ENCODE measurements around the gene SCN9A.
"Not testable (repeated sequence)": the region's sequence is repeated elsewhere in the genome, so short reads cannot be mapped to it uniquely, and the experiment has no call there.

The SCN9A gene

DNA sequence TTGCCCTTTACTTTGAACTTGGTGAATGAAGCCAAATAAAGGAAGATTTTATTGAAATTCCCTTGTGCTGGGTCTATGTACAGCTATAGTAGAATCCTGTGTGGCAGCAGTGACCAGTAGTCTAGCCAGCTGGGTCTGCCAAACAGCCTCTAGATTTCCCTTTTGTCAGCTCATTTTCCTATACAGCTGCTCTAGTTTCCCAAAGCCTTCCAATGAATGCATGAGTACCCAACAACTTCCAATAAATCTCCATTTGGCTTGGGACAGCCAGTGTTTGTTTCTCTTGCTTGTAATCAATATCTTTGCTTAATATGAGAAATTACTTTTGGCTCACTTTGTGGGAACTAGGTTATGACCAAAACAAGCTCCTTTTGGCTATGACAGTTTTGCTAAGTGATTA lies 43.6 kb downstream of the SCN9A start:
- DNase-seq = no peak

DNA sequence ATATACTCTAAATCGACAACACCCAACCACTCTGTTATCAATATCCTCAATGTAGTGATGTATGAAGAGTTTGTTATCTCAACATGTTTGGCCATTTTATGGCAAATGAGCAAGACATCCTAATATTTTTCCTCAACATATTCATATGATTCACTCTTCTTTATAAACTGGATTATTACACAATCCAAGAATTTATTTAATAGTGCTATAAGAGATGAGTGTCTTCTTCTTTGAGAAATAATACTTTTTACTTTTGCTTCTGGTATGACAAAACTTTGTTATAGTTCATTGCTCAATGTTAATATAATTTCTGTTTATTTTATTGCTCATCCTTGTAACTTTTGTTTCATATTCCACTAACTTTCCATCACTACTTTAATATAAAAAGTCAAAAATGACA lies 44.3 kb downstream of the SCN9A start:
- no peak for DNase-seq

DNA sequence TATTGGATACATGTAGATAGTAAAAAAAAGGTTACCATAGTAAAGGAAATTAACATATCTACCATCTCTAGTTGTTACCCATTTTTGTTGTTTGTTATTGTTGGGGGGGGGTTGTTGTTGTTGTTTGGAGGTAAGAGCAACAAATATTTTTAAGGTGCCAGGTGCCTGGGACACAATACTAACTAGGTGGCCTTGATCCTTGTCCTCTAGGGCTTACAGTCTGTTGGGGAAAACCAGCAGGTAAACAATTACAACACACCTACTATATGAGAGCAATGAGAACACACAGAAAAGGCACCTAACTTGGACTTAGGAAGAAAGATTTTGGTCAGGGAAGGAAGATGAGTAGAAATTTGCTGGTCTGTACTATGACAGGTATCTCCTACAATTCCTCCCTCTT lies 46.3 kb downstream of the SCN9A start:
- no peak for DNase-seq

DNA sequence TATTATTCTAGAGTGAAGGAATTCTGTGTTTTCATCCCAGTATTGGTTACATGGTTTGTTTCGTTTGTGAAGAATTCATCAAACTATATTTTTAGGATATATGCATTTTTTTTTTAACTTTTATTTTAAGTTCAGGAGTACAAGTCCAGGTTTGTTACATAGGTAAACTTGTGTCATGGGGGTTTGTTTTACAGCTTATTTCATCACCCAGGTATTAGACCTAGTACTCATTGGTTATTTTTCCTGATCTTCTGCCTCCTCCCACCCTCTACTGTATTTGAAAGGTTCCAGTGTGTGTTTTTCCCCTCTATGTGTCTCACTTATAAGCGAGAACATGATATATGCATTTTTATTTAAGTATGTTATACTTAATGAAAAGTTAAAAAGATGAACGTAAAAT lies 47.6 kb downstream of the SCN9A start:
- no peak for DNase-seq

DNA sequence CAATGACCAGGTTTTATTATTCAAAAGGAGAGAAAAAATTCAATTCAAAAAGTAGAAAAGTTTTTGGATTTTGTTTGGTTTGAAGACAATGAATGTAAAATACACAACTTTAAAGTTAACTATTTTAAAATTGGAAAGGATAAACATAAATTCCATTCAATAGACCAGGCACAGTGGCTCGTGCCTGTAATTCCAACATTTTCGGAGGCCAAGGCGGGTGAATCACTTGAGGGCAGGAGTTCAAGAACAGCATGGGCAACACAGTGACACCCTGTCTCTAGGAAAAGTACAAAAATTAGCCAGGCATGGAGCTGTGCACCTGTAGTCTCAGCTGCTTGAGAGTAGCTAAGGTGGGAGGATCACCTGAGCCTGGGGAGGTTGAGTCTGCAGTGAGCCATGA lies 54.7 kb downstream of the SCN9A start:
- DNase-seq = no peak

DNA sequence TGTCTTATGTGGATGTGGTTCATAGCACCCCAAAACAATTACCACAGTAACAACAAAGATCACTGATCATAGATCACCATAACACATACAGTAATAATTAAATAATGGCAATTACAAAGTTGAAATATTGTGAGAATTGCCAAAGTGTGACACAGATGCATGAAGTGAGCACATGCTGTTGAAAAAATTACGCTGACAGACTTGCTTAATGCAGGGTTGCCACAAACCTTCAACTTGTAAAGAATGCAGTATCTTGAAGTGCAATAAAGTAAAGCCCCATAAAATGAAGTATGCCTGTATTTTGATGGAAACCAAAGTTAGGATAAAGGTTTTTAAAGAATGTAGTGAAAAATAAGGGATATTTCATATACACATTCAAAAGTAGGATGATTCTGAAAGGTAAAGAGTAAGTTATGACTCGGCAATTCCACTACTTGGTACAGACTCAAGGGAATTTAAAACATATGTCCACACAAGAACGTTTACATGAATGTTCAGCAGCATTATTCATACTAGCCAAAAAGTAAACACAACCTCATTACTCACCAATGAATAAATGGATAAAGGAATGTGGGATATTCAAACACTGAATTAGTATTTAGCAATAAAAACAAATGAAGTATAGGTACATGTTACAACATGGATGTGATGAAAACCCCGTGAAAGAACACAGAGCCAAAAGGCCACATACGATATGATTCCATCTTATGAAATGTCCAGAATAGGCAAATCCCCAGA lies 61.6 kb downstream of the SCN9A start:
- no peak for DNase-seq

- DNase-seq = not testable (repeated sequence)
Observed at GRCh38 chr2:166312863-166313262, 62.9 kb downstream of the SCN9A start.

GRCh38 chr2:166307326-166307725 lies 68.4 kb downstream of the SCN9A start:
- no peak for DNase-seq

DNA sequence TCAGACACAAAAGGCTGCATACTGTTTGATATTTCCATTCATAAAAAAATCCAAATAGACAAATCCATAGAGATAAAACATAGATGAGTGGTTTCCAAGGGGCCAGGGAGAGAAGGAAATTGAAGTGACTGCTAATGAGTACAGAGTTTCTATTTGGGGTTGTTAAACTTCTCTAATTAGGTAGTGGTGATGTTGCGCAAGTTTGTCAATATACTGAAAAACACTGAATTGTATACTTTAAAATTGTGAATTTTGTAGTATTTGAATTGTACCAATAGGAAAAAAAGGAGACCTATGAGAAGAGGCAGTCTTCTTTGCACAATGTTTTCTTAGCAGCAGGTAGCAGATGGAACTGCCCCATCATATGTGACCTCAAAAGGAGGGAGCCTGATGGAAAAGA lies 71.1 kb downstream of the SCN9A start:
- DNase-seq = no peak

DNA sequence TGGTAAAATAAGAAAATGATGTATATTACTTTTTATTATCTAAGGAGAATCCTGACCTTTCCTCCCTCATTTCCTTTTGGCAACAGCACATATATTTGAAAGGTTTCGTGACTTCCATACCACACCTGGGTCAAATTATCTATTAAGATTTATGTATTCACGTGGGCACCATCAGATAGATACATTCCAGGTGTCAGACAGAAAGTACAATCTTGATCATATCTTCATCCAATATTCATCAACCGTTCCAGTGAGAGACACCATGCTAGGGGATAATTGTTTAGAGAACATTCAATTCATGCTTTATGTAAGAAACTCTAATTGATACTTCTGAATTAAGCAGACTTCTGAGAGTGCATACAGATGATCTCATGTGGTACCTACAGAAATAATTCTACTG lies 73.7 kb downstream of the SCN9A start:
- no peak for DNase-seq

DNA sequence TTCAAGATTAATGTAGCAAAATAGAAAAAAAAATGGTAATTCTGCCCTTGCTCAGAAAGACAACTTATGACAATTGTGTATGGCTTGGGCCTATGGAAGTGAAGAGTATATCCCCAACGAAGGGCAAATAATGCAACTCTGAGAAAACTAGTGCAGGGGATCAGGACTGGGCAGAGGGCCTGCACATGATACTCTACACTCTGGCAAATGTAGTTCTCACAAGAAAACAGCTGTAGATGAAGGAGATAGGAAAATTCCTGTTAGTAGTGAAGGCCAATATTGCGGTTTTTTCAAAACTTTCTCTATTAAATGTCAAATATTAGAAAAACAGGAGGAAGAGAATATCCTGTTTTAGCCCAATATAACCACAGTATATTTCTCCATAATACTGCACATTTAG lies 77.8 kb downstream of the SCN9A start:
- DNase-seq = no peak

- DNase-seq = no peak
Observed at GRCh38 chr2:166293984-166294383, 81.8 kb downstream of the SCN9A start.

GRCh38 chr2:166285215-166285614 lies 90.5 kb downstream of the SCN9A start:
- DNase-seq = no peak

- DNase-seq = no peak
Observed at GRCh38 chr2:166284359-166284758, 91.4 kb downstream of the SCN9A start.

GRCh38 chr2:166282154-166282553 lies 93.6 kb downstream of the SCN9A start:
- DNase-seq = no peak

DNA sequence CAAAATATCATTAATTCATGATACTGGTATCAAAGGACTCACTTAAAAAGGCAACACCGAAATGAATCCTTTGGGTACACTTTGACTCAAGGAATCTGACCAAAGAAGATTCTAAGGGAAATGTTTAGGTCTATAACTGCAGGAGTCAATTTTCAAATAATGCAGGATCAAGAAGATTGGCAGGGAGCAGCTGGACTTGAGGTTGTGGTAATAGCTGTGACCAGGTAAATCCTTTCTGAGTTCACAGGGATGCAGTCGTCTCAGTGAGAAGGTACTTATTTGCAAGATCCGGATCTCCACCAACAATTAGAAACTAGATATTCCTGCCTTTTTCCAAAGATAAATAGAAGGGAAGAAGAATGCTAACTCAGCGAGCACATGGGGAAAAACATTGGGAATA lies 96.9 kb downstream of the SCN9A start:
- DNase-seq = no peak

DNA sequence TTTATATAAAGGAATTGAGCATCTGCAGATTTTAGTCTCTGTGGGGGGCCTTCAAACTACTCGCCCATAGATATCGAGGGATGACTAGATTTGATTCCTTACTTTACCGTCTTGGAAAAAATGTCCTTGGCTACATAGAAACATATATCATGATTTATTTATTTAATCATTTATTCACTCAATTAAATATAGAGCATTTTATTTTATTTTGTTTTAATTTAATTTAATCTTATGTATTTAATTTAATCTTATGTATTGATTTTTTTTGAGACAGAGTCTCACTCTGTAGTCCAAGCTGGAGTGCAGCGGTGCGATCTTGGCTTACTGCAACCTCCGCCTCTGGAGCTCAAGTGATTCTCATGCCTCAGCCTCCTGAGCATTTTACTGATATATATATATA lies 105.4 kb downstream of the SCN9A start:
- no peak for DNase-seq

GRCh38 chr2:166269322-166269721 lies 106.4 kb downstream of the SCN9A start:
- DNase-seq = no peak

DNA sequence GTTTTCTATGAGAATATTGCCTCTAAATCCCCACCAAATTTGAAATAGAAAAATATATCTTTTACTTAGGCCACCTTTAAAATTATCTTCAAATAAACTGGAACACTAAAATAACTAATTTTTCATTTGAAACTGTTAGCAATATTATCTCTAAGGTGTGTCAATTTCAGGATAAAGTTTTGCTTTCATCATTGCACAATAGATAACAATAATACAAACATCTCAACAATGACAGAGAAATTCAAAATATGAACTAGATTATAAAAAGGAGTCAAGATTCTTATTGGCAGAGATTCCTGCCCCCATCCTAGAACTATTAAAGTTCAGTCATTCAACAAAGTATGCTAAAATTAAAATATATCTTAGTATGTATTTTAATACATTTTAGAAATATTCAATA lies 117.9 kb downstream of the SCN9A start:
- no peak for DNase-seq

DNA sequence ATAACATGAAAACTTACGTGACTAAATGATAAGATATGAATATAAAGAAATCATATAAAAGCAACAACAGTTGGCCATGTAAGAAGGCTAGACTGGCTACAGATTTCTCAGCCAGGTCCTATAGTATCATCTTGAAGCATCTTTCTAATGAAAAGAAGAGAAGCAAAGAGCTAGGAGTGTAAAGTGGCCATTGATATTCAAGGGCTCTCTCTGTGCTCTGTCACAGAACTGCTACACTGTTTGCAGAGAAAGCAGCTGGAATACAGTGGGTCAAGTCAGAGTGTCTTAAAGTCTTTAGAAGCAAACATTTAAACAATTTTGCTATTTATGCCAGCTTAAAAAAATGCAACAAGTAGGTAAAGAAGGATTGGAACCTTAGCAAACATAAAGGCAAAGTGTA lies 118.8 kb downstream of the SCN9A start:
- DNase-seq = no peak

DNA sequence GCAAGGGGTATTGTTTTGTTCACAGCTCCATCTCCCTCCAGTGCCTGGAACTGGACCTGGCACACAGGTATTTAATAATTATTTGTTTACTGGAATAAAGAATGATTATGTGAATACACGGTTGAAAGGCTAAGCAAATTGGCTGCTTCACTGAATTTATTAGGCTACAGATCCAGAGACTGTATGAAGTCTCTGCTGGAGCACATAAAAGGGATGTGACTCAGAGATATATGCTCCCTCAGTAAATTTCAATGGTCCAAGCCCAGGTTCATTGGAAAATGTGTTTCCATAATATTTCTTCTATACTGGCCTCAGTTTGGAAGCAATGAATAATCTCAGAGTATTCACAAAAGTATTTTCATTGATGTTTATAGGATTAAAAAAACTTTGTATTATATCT lies 126.4 kb downstream of the SCN9A start:
- no peak for DNase-seq

GRCh38 chr2:166246901-166247300 lies 128.8 kb downstream of the SCN9A start:
- no peak for DNase-seq

GRCh38 chr2:166242309-166242708 lies 133.4 kb downstream of the SCN9A start:
- DNase-seq = no peak

DNA sequence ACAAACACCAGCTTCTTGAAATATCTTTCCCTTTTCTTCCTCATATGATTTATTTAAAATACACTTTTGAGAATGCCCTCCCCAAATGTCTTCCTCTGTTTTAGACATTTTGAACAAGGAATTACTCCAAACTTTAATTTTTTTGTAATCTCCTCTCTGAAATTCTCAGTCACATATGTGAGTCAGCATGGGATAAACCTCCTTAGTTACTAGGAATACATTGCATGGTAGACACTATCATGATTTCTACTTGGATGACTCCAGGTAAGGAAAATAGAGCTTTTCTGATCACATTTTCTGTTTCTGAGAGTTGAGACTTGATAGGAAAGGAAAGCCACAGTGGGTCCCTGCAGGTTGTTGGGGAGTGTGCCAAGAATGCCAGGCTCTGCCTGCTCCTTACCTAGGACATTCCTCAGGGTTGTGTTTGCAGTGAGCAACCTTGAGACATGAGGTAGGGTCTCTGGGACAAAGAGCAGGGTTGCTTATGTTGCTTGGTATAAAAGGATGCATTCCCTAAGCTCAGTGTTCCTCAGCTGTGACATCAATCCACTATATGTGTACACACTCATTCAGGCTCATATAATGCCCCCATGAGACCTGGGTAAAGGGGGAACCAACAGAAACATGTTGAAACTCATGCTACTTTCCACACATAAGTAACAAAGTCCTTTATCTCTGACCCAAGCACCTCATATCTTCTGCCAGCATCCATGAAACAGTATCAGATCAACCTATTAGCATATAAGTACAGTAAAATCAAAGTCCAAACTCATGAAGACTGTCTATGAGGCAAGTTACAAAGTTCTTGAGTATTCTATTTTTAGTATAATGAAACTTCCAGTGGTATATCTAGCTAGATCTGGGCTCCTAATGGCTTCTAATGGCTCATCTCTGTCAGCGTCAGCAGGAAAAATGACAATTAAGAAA lies 135.1 kb downstream of the SCN9A start:
- DNase-seq = no peak
